Upper lobe of left lung (tissue), 6 donors: ENCODE data around the gene TRAPPC2. TPM values are rescaled to one million over a fixed set of nuclear protein-coding genes. Genes with fewer than 3 reads are reported as not detected.

Experiments used
- ATAC-seq, 2 donors: fragments of 200-7000 bp; cut with Tn5 transposase; one replicate each; pipeline ENCODE4 v1.9.1; 2022; ENCODE audit warnings: mild to moderate bottlenecking in 2 of 2, moderate library complexity in 2 of 2; ENCODE audit not compliant: low FRiP score in 2 of 2
- DNase-seq, 2 donors: peaks; one replicate each; pipeline ENCODE4 v3.0.0-alpha.2; 2019 to 2020
- H3K27ac ChIP-seq, 4 donors: fragments of 200-600 bp; sonication (generic); one replicate each; pipeline ENCODE4 v1.5.1; 2016 to 2019
- H3K27me3 ChIP-seq, 4 donors: fragments of 200-600 bp; sonication (generic); one replicate each; pipeline ENCODE4 v1.5.1; 2017 to 2019
- H3K36me3 ChIP-seq, 4 donors: fragments of 200-600 bp; sonication (generic); one replicate each; pipeline ENCODE4 v1.5.1; 2016 to 2019
- H3K4me1 ChIP-seq, 4 donors: fragments of 200-600 bp; sonication (generic); one replicate each; pipeline ENCODE4 v1.5.1; 2018 to 2019
- H3K4me3 ChIP-seq, 4 donors: fragments of 200-600 bp; sonication (generic); one replicate each; pipeline ENCODE4 v1.5.1; 2017 to 2019; ENCODE audit warnings: mild to moderate bottlenecking in 2 of 4, moderate library complexity in 1 of 4
- H3K9me3 ChIP-seq, 4 donors: fragments of 200-600 bp; sonication (generic); one replicate each; pipeline ENCODE4 v1.5.1; 2018 to 2019
- CTCF ChIP-seq, 6 experiments: fragments of 450-650 bp in 4 of 6; fragments of 200-600 bp in 2 of 6; sonication (generic) in 2 of 6; IDR thresholded peaks; one replicate each; pipeline ENCODE4 v1.5.1; 2016 to 2019; ENCODE audit warnings: antibody characterized with exemption in 6 of 6
- EP300 ChIP-seq, 4 donors: sonication (generic); formaldehyde crosslinking; IDR thresholded peaks; one replicate each; pipeline ENCODE4 v1.5.1; 2017; ENCODE audit warnings: antibody characterized with exemption in 4 of 4, control low read depth in 2 of 4
- POLR2A ChIP-seq, 4 donors: fragments of 450-650 bp; IDR thresholded peaks; one replicate each; pipeline ENCODE4 v1.5.1; 2016 to 2017; ENCODE audit warnings: antibody characterized with exemption in 4 of 4, mild to moderate bottlenecking in 2 of 4
- POLR2AphosphoS5 ChIP-seq, 2 donors: sonication (generic); formaldehyde crosslinking; IDR thresholded peaks; one replicate each; pipeline ENCODE4 v1.5.1; 2017; ENCODE audit warnings: antibody characterized with exemption in 2 of 2
- WGBS, 2 donors: methylation state at CpG; one replicate each; pipeline ENCODE4 v1.1.5; 2017 to 2018; 5-methylcytosine and 5-hydroxymethylcytosine counted together
- total RNA-seq, 6 donors: library from RNA; depleted of rRNA in 4 of 6; stranded (reverse); fragments of >200 nt in 4 of 6; gene quantifications; one replicate each; pipeline versions ENCODE4 v1.1.0 to v1.2.1, GENCODE V29; 2016 to 2021
- donor health status: DM: no; HTN: no; CAD: no; lungs with moderate emphysema.
- donor health status: DM: no; HTN: yes; CAD: no; lungs with severe emphysema.

The TRAPPC2 gene
- total RNA-seq, 6 donors from 2014 or later: 6.3 to 18.0 (median 12.7) TPM

- Histone ChIP-seq H3K9me3 (no peaks in the 10 kb centered on the region), H3K27ac (no peak overlapping the region), H3K4me1 (no peaks in the 10 kb centered on the region), H3K36me3 (peaks cover 0 to 32% (median 1%) of the 10 kb centered on the region in 4 donors), H3K27me3 (no peaks in the 10 kb centered on the region), H3K4me3 (no peak overlapping the region)
- DNase-seq (no peak), ATAC-seq (no peak)
- 93 to 100% methylated on average over 2 to 3 of the region's 3 CpGs for WGBS, 2 donors
- no peak for TF ChIP-seq CTCF (IDR thresholded peaks at IDR 0.05)
- TF ChIP-seq POLR2A (IDR thresholded peaks at IDR 0.05): no peak
- no peak for TF ChIP-seq EP300 (IDR thresholded peaks at IDR 0.05)
- TF ChIP-seq POLR2AphosphoS5 (IDR thresholded peaks at IDR 0.05): no peak
Observed at GRCh38 chrX:13775837-13776236, 41.4 kb upstream of the TRAPPC2 start.

GRCh38 chrX:13774696-13775095 is 40.3 kb upstream of the TRAPPC2 start:
- H3K4me3 ChIP-seq: no peak overlapping the region
- peaks cover 0 to 38% (median 1%) of the 10 kb centered on the region in 4 donors for H3K36me3 ChIP-seq
- DNase-seq (no peak), ATAC-seq (no peak)
- H3K9me3 ChIP-seq: no peaks in the 10 kb centered on the region
- no peaks in the 10 kb centered on the region for H3K27me3 ChIP-seq
- no peak overlapping the region for H3K27ac ChIP-seq
- no peaks in the 10 kb centered on the region for H3K4me1 ChIP-seq
- no peak for TF ChIP-seq CTCF (IDR thresholded peaks at IDR 0.05)
- no peak for TF ChIP-seq POLR2A (IDR thresholded peaks at IDR 0.05)
- TF ChIP-seq POLR2AphosphoS5 (IDR thresholded peaks at IDR 0.05): no peak
- TF ChIP-seq EP300 (IDR thresholded peaks at IDR 0.05): no peak
- WGBS, 2 donors: 92 to 95% methylated on average over 2 of the region's 2 CpGs

GRCh38 chrX:13770013-13770535 is 35.7 kb upstream of the TRAPPC2 start:
- Histone ChIP-seq H3K9me3 (no peaks in the 10 kb centered on the region), H3K4me3 (no peak overlapping the region), H3K36me3 (peaks cover 0 to 56% (median 0%) of the 10 kb centered on the region in 4 donors), H3K4me1 (peaks cover 0 to 6% (median under 1%) of the 10 kb centered on the region in 4 donors), H3K27ac (no peak overlapping the region), H3K27me3 (no peaks in the 10 kb centered on the region)
- WGBS, 2 donors: 80 to 87% methylated on average over 3 of the region's 3 CpGs
- TF ChIP-seq CTCF (IDR thresholded peaks at IDR 0.05) (no peak), EP300 (IDR thresholded peaks at IDR 0.05) (no peak), POLR2AphosphoS5 (IDR thresholded peaks at IDR 0.05) (no peak), POLR2A (IDR thresholded peaks at IDR 0.05) (no peak)
- DNase-seq: no peak
- ATAC-seq: no peak

GRCh38 chrX:13768939-13769338 is 34.5 kb upstream of the TRAPPC2 start:
- TF ChIP-seq CTCF (IDR thresholded peaks at IDR 0.05): no peak
- TF ChIP-seq EP300 (IDR thresholded peaks at IDR 0.05): no peak
- no peak for TF ChIP-seq POLR2A (IDR thresholded peaks at IDR 0.05)
- TF ChIP-seq POLR2AphosphoS5 (IDR thresholded peaks at IDR 0.05): no peak
- peaks cover 0 to 46% (median 0%) of the 10 kb centered on the region in 4 donors for H3K36me3 ChIP-seq
- 88 to 92% methylated on average over 4 of the region's 4 CpGs for WGBS, 2 donors

GRCh38 chrX:13764765-13765164 is 30.3 kb upstream of the TRAPPC2 start:
- H3K27me3 ChIP-seq: no peaks in the 10 kb centered on the region
- H3K4me3 ChIP-seq: no peak overlapping the region
- DNase-seq: no peak
- TF ChIP-seq POLR2AphosphoS5 (IDR thresholded peaks at IDR 0.05) (no peak), CTCF (IDR thresholded peaks at IDR 0.05) (peak in 1 of 6 experiments; percentile 17), POLR2A (IDR thresholded peaks at IDR 0.05) (no peak), EP300 (IDR thresholded peaks at IDR 0.05) (no peak)
- peak overlapping the region in 3 of 4 donors; percentile 63 to 77 (median 69) for H3K27ac ChIP-seq
- 48 to 63% methylated on average over 6 of the region's 6 CpGs for WGBS, 2 donors
- H3K36me3 ChIP-seq: peaks cover 0 to 40% (median 1%) of the 10 kb centered on the region in 4 donors
- peak in 1 of 2 donors; percentile 43 for ATAC-seq
- H3K9me3 ChIP-seq: no peaks in the 10 kb centered on the region
- H3K4me1 ChIP-seq: peaks cover 5 to 25% (median 20%) of the 10 kb centered on the region in 4 donors

More at GRCh38 chrX:13768939-13769338, 34.5 kb upstream of the TRAPPC2 start:
- Histone ChIP-seq H3K9me3 (no peaks in the 10 kb centered on the region), H3K27me3 (no peaks in the 10 kb centered on the region), H3K4me1 (peaks cover 2 to 14% (median 9%) of the 10 kb centered on the region in 4 donors), H3K4me3 (no peak overlapping the region), H3K27ac (no peak overlapping the region)
- no peak for DNase-seq
- no peak for ATAC-seq
